HG03066 (cell line): ENCODE measurements around the gene SOS2.
A peak's percentile ranks its signal among the peaks of the same experiment; 100 is the strongest.

Source experiments
- ATAC-seq: cut with Tn5 transposase; IDR thresholded peaks from one replicate; pipeline ENCODE4 v1.9.1; 2021; ENCODE audit warnings: low read depth; ENCODE audit not compliant: unreplicated experiment

The SOS2 gene

DNA sequence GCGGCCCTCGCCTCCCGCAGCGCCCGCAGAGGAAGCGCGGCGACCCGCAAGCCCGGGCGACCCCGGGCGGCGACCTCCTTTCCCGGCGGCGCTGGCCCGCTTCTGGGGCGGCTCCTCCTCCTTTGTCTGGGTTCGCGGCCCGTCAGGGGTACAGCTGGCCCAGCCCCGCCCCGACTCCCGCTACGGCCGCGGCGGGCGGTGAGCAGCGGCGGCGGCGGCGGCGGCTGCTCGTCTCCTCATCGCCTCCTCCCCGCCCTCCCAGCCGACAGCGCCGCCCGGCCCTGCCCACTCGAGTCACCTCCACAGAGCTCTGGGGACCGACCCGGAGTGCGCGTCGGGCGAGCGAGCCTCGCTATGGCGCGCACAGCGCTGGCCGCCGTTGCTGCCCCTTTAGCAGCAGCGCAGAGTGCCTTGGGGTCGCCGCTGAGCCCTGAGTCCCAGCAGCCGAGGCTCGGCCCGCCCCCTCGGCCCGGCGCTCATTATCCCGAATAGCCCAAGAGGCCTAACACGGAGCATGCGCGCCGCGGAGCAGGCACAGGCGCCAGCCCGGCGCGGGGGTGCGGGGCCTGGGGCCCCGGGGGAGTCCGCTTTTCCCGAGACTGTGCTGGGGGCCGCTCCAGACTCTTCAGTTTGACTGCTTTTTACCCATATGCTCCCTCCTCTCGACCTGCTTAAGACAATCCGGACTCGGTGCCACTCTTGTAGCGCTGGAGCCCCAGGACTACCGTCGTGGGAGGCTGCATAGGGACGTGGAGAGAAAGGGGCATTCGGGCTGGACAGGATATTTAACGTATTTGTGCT is at the start of gene SOS2:
SOS2 (minus strand) TSS at position 104 of the 801 bp plus-strand sequence. CDS start 295 bp downstream, outside the sequence.
- ATAC-seq: peak; percentile 80

DNA sequence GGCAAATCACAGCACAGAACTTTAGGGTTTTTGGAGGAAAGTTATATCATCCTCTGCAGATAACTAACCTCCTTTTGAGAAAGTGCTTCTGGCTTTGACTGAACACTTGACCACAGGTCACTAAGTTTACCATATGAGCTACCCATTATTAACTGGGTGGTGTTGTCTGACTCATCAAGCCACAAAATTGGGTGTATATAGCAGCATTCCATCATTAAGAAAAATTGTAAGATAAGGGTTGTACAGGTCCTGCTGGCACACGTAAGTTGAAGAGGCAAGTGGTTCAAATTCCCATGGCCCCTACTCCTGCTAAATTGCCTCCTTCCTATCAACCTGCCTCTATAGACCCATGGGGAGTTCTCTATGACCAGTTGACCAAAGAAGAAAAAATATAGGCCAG is 41.1 kb upstream of the SOS2 start:
- no peak for ATAC-seq

DNA sequence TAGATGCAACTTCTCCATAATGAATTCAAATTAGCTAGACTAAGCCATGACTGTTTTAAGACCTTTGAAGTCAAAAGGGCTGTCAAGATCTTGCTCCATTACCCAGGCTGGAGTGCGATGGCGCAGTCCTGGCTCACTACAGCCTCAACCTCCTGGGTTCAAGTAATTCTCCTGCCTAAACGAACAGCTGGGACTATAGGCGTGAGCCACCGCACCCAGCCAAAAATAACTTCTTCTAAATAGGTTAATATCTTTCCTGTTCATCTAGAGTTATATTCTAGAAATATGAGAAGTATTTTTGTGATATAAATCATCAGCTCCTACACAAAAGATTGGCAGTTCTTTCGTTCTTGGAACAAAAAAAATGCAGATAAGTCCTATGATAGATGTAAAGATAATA is 39.6 kb upstream of the SOS2 start:
- ATAC-seq: no peak

DNA sequence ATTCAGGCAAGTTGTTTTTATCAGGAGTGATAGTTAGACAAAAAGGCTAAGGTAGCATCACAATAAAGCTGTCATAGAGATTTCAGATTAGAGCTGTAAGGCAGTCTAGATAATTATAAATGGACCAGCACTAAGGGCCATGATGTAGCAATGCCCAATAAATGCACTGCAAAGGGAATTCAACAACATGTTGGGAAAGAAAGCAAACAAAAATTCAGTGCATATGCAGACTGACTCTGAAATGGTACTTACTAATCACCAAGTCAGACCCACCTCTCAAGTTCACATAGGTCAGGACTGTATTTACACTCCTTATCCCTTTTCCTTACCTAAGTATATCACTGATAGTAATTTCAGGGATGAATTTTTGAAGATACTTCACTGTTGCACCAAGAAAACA is 33.7 kb upstream of the SOS2 start:
- ATAC-seq: no peak

DNA sequence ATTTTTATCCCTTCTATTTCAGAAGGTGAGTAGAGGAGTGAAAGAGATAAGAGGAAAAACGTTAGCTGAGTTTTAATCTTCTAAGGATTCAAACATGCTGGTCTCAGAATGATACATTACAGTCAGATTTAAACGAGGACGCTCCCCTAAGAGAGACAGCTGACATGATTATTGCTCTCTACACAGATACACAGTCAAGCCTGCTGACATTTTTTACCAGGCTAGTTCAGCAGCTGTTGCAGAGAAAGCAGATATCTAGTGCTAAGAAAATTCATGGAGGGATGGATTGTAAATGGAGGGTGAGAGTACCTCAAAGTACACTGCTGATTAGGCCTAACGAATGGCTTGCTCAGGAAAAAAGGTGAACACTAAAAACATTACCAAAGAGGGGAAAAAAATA is 31.9 kb upstream of the SOS2 start:
- no peak for ATAC-seq

DNA sequence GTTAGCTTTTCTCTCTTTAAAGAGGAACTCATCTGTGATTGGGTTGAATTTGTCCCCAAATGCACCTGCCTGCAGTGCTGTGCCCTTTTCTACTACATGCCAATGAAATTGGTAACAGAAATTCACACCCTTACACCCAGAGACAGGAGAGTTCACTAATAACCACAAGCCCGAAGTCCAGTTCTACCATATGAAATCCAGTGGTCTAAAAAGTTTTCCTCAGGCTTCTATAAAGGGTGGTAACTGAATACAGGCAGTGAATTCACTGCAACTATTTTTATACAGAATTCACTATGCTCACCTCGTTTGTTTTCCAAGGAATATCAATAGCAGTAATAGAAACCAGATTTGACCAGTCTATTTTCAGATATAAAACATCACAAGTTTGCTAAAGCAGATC is 31.5 kb upstream of the SOS2 start:
- no peak for ATAC-seq

DNA sequence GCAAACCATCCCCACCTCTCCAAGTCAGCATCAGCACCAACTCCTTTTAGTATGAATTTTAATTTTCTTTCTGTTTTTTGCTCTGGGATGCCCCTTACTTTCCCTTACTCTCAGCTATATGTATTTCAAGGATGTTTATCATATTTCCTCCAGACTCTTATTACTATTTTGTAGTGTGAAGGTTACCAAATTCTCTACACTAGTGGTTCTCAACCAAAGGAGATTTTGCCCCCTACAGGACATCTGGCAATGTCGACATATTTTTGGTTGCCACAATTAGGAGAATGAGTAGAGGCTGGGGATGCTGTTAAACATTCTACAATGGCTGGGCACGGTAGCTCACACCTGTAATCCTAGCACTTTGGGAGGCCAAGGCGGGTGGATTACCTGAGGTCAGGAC is 29.1 kb upstream of the SOS2 start:
- no peak for ATAC-seq

DNA sequence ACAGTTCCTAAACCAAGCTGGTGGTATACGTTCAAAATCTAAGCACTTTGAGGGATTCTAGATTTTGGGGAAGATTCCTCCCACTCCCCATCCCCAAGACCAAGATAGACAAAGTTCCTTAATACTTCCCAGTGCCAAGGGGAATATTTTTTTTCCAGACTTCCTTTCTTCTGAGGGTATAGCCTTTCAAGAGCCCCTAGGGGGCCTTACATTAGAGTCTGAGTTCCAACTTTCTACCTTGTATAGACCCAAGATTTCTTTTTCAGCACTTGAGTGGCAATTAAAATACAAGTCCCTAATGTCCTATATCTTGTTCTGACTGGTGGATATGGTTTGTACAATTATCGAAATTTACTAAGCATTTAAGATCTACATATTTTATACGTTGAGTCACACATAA is 28.7 kb upstream of the SOS2 start:
- ATAC-seq: no peak

DNA sequence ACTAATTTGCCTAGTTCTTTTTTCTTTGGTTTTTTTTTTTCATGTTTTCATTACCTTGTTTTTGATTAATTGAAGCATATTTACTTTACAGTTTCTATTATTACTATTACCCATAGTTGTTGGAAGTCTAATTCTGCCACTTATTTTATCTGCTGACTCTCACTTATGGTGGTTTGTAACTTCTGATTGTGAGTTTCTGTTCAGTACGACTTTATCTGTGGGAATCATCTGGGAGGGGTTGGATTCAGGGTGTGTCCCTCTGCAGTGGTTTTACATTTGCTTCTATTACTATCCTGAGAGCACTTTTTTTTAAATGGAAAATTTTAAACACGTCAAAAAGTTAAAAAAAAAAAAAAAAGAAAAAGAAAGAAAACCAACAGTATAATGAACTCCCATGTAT is 26.4 kb upstream of the SOS2 start:
- no peak for ATAC-seq

DNA sequence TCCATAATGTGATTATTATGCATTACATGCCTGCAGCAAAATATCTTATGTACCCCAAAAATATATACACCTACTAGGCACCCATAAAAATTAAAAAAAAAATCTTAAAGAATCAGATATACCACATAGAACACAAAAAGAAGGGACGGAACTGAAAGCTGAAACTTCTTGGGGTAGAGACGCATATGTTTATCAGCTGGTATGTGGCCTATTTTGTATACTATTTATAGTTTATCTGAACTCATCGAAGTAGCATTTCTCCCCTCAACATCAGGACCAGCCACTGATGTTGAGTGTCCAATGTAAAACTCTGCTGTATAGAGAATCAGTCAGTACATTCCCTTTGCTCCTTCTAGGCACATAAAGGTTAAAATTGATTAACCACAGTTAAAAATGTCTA is 22.9 kb upstream of the SOS2 start:
- no peak for ATAC-seq

DNA sequence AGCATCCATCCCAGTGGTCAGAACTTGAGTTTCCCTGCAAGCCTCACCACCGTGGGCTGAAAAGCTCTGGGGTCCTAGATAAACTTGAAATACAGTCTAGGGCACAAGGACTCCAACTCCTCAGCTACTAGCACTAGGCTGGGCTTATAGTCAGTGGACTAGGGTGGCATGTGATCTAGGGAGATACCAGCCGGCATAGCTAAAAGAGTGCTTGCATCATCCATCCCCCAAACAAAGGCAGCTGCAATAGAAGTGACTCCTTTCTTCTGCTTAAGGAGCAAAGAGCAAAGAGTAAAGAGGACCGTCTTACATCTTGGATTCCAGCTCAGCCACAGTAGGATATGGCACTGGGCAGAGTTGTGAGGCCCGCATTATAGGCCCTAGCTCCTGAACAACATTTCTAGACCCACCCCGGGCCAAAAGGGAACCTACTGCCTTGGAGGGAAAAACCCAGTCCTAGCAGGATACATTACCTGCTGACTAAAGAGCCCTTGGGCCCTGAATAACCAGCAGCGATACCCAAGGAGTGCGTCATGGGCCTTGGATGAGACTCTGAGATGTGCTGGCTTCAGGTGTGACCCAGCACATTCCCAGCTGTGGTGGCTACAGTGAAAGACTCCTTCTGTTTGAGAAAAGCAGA is 17.9 kb upstream of the SOS2 start:
- ATAC-seq: no peak

DNA sequence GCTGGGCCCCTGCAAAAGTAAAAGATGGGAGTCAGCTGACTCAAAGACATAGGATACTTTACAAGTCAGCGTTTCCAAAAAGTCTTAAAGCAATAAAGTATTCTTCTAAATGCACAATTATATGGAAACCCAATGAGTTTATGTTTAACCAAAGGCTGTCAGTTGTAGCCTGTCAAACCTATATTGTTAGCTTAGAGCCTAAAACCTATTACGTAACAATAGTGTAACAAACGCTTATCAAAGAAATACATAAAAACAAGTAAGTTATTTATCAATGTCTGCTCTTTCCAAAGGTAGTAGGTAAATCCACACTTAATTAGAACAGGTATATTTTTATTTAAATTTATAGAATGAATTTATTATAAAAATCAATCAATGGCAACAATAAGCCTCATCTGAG is 15.9 kb upstream of the SOS2 start:
- ATAC-seq: no peak

DNA sequence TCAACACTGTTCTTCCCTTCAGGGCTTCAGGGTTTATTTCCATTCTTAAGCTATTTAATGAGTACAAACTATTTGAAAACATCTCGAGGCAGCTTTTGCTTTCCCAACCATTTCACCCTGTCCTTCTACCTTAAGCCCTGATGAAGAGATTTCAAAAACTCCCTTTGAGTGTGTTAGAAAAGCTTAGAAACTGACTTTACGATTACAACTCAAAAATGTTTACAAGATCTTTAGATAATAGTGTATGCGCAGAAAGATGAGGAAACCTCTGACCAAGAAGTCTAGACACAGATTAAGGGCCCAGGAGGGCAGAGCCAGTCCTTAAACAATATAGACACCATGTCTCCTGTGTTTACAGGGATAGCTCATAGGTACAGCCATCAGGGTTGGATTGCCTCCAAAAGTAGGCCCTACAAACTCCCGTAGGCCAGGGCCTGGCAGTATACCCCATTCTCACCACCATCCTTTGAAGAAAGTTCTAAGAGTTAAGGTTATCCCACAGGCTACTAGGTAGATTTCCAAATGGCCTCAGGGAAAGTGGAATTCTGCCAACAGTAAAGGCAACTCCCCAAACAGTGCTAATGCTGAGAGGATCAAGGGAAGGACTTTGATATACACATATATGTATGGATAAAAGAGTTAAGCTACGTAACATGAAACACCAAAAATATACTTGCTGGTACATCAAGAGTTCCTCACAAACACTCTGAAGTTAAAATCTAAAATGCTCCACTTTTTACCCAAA is 11.4 kb upstream of the SOS2 start:
- ATAC-seq: no peak

DNA sequence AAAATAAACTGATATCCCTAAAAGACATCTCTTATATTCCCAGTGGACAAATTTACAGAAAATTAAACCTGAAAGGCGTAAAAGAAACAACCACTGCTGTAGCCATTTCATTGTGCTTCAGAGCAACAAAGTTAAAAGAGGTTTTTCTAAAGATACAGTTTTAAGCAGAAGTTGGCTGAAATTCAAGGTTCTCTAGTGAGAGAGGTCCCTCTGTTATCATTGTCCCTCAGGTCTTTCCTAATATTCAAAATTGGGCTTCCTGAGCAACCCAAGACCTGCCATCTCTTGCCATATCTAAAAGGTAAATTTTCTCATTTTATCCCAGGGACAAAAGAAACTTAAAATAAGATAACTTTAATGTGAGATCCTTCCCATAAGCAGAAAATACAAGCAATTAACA is 10.7 kb upstream of the SOS2 start:
- ATAC-seq: no peak

DNA sequence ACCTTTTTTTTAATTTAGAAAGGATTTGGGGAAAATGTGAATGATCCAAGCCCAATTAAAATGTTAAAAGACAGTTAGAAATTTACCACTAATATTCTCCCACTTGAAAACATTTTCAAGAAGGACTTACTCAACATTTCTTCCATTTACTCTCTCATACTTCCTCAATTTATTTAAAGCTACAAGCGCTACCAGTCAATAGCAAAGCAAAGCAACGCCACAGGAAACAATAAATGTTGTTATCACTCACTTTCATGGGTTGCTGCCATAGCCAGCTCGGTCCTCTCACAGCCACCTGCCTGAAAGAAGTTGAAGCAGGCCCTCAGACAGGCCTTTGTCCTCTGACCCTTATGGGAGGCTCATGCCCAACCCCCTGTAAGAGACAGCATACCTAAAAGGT is 6.0 kb upstream of the SOS2 start:
- no peak for ATAC-seq

DNA sequence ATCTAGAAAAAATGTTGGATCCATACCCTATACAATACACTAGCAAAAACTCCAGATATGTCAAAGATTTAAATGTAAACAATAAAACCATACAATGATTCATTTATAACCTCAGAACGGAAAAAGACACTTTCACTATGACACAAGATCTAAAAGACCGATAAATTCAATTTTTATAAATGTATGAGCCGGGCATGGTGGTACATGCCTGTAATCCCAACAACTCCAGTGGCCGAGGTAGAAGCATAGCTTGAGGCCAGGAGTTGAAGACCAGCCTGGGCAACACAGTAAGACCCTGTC is 2.5 kb upstream of the SOS2 start:
- no peak for ATAC-seq

DNA sequence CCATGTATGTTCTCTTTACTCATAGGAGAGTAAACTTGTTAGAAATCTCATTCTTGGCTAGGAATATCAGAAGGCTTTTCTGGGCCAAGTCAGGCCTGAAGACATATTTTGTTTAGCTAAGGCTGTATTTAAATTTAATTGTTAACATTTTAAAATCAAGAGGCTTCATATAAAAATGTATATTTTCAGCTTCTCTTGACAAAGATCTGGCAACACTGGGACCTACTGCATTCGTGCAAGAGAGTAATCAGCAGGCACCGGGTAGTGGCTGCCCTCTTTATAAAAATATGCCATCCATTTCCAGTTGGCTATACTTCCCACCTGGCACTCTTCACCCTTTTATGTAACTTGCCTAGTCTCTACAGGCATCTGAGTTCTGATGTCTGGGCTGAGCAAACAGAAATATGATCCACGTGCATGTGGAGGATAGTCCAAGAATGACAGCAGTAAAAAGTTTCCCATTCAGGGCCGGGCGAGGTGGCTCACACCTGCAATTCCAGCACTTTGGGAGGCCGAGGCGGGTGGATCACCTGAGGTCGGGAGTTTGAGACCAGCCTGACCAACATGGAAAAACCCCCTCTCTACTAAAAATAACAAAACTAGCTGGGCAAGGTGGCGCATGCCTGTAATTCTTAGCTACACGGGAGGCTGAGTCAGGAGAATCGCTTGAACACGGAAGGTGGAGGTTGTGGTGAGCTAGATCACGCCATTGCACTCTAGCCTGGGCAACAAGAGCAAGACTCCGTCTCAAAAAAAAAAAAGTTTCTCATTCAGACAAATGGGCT is 2.0 kb upstream of the SOS2 start:
- ATAC-seq: no peak

DNA sequence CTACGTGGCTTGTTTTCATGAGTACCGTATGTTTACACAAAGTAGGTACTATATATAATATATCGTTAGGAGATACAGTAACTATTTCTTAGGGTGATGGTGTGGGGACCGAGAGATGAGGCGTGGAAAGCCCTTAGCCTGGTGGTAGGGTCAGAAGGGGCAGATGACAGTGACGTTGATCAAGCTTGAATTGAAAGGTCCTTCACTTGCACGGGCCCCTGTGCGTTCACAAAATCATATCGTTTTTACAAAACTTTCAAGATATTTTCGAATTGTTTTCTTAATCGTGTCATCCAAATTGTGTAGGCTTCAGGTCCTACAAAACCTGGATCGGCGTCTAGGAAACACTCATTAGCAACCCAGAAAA is 881 bp upstream of the SOS2 start:
- no peak for ATAC-seq

DNA sequence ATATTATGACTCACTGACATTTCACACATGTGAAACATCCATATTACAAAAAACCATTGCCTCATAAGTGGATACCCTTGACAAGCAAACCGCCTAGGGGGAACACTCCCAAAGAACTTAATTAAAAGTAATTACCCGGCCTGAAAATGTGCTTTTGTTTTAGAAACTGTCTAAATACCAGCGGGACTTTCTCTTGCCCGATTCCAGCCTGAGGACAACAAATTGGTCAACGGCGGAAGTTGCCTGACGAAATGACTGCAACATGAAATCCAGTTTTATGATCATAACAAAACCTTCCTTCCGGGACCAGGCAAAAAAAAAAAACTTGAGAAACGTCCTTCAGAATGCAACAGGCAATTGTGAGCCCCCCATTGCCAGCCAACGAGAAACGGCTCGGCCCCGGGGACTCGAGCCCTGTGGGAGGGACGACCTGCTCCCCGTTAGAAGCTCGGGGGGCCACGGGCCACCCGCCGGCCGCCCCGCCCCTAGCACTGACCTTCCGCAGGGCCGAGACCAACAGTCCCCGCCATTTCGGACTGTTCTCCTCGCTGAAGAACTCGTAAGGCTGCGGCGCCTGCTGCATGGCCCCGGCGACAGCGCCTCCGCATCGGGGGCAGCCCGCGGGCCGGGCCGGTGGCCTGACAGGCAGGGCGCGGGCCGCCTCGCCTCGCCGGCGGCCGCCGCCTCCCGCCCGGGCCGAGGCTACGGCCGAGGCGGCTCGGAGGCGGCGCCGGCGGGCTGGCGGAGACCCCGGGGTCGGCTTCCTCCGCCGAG is 490 bp downstream of the SOS2 start:
- peak; percentile 33 for ATAC-seq

DNA sequence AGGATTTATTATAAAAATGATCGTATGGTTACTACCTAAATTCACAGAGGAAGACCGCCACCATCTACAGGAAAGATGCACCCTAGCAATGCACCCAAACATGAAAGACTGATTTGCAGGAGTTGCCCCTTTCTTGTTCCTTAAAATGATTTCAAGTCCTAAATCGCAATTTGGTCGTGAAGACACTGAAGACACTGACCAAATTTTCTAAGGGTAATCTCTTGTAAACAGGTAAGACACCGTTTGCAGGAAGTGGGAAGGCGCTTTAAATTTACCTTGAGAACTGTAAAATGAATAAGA is 1.0 kb downstream of the SOS2 start:
- no peak for ATAC-seq

DNA sequence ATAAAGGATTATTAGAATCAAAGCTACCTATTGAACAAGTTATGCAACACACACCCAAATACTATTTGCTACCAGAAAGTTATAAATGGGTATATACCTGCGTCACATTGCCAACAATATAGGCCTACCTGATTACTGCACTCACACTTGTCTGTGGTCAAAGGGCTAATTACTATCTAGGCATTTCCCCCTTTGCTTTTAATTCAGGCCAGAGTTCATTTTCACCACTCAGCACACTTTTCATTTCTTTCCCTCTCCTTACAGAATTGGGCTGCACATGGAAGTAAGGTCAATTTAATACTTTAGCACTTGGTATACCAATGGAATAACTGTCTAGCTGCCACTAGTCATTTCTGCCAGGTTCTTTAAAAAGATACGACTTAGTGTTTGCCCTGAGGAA is 1.7 kb downstream of the SOS2 start:
- no peak for ATAC-seq
